HepG2 (cell line): Measurements from ENCODE around the gene TMEM95. TPM values are rescaled to one million over a fixed set of nuclear protein-coding genes. Genes with fewer than 3 reads are reported as not detected.

ENCODE experiments used
- AHR ChIP-seq: IDR thresholded peaks from 2 replicates; pipeline ENCODE4 v1.6.1; 2018; ENCODE audit warnings: missing genetic modification reagents, missing compliant biosample characterization
- ARNTL ChIP-seq: sonication (generic); formaldehyde crosslinking; IDR thresholded peaks from 2 replicates; pipeline ENCODE4 v1.4.0; 2020; ENCODE audit warnings: mild to moderate bottlenecking, missing genetic modification reagents
- CEBPG ChIP-seq: IDR thresholded peaks from 2 replicates; pipeline ENCODE4 v1.6.1; 2016
- CENPT ChIP-seq: sonication (generic); formaldehyde crosslinking; IDR thresholded peaks from 2 replicates; pipeline ENCODE4 v1.8.0; 2022; ENCODE audit warnings: low read depth, mild to moderate bottlenecking, moderate library complexity, missing genetic modification reagents
- ETV5 ChIP-seq: IDR thresholded peaks from 2 replicates; pipeline ENCODE4 v1.6.1; 2018; ENCODE audit warnings: missing biosample characterization, missing genetic modification reagents, inconsistent platforms, borderline replicate concordance
- FOSL2 ChIP-seq: sonication (generic); formaldehyde crosslinking; IDR thresholded peaks from 2 replicates; pipeline ENCODE4 v1.4.0; 2020; ENCODE audit warnings: missing genetic modification reagents
- GFI1 ChIP-seq: sonication (generic); formaldehyde crosslinking; IDR thresholded peaks from 2 replicates; pipeline ENCODE4 v1.5.0; 2020; ENCODE audit warnings: missing genetic modification reagents, mild to moderate bottlenecking, borderline replicate concordance
- GTF3A ChIP-seq: sonication (generic); formaldehyde crosslinking; conservative IDR thresholded peaks from 2 replicates; pipeline ENCODE4 v1.4.0; 2020; ENCODE audit warnings: mild to moderate bottlenecking, missing genetic modification reagents
- KLF13 ChIP-seq: sonication (generic); formaldehyde crosslinking; IDR thresholded peaks from 2 replicates; pipeline ENCODE4 v1.4.0; 2020; ENCODE audit warnings: mild to moderate bottlenecking, missing genetic modification reagents
- MIXL1 ChIP-seq: IDR thresholded peaks from 2 replicates; pipeline ENCODE4 v1.6.1; 2016
- PAX8 ChIP-seq: sonication (generic); formaldehyde crosslinking; IDR thresholded peaks from 2 replicates; pipeline ENCODE4 v1.8.0; 2022; ENCODE audit warnings: mild to moderate bottlenecking, missing genetic modification reagents, borderline replicate concordance
- RAD21 ChIP-seq: fragments of 450-650 bp; formaldehyde crosslinking; IDR thresholded peaks from 2 replicates; pipeline ENCODE4 v1.5.0; 2020; ENCODE audit warnings: mild to moderate bottlenecking
- SNAPC2 ChIP-seq: sonication (generic); formaldehyde crosslinking; IDR thresholded peaks from 2 replicates; pipeline ENCODE4 v1.8.1; 2022; ENCODE audit warnings: mild to moderate bottlenecking, missing genetic modification reagents
- SP140L ChIP-seq: sonication (generic); formaldehyde crosslinking; IDR thresholded peaks from 2 replicates; pipeline ENCODE4 v1.4.0; 2020; ENCODE audit warnings: missing genetic modification reagents, borderline replicate concordance
- TBL1XR1 ChIP-seq: fragments of 150-350 bp; IDR thresholded peaks from 2 replicates; pipeline ENCODE4 v1.6.1; 2014; ENCODE audit warnings: borderline replicate concordance, low read length; ENCODE audit not compliant: partially characterized antibody
- U2AF2 ChIP-seq: fragments of 200-400 bp; formaldehyde crosslinking; IDR thresholded peaks from 2 replicates; pipeline ENCODE4 v1.6.1; 2017; ENCODE audit warnings: low read depth, mild to moderate bottlenecking, low read length
- ZFP37 ChIP-seq: sonication (generic); formaldehyde crosslinking; IDR thresholded peaks from 2 replicates; pipeline ENCODE4 v1.4.0; 2020; ENCODE audit warnings: missing genetic modification reagents, borderline replicate concordance
- ZNF142 ChIP-seq: sonication (generic); formaldehyde crosslinking; IDR thresholded peaks from 2 replicates; pipeline ENCODE4 v1.4.0; 2020; ENCODE audit warnings: missing genetic modification reagents
- ZNF207 ChIP-seq: fragments of 450-650 bp; IDR thresholded peaks from 2 replicates; pipeline ENCODE4 v1.6.1; 2016; ENCODE audit warnings: antibody characterized with exemption, borderline replicate concordance
- ZNF33A ChIP-seq: sonication (generic); formaldehyde crosslinking; IDR thresholded peaks from 2 replicates; pipeline ENCODE4 v1.5.1; 2020; ENCODE audit warnings: missing genetic modification reagents, mild to moderate bottlenecking, moderate library complexity, borderline replicate concordance
- ZNF367 ChIP-seq: sonication (generic); formaldehyde crosslinking; IDR thresholded peaks from 2 replicates; pipeline ENCODE4 v1.4.0; 2020; ENCODE audit warnings: missing genetic modification reagents, borderline replicate concordance
- ZNF550 ChIP-seq: sonication (generic); formaldehyde crosslinking; IDR thresholded peaks from 2 replicates; pipeline ENCODE4 v1.4.0; 2020; ENCODE audit warnings: mild to moderate bottlenecking, missing genetic modification reagents, borderline replicate concordance
- ZNF766 ChIP-seq: sonication (generic); formaldehyde crosslinking; IDR thresholded peaks from 2 replicates; pipeline ENCODE4 v1.5.0; 2020; ENCODE audit warnings: missing genetic modification reagents, borderline replicate concordance
- ZNF773 ChIP-seq: sonication (generic); formaldehyde crosslinking; IDR thresholded peaks from 2 replicates; pipeline ENCODE4 v1.4.0; 2020; ENCODE audit warnings: missing genetic modification reagents, borderline replicate concordance
- ZSCAN20 ChIP-seq: sonication (generic); formaldehyde crosslinking; IDR thresholded peaks from 2 replicates; pipeline ENCODE4 v1.4.0; 2020; ENCODE audit warnings: missing genetic modification reagents, mild to moderate bottlenecking, borderline replicate concordance
- polyA plus RNA-seq, 8 experiments: library from polyadenylated mRNA; depleted of rRNA in 3 of 8; stranded (reverse) in 7 of 8; unstranded in 1 of 8; fragments of >200 nt; fragmentation: Illumina TruSeq in 4 of 8; extraction: Trizol in 4 of 8; gene quantifications; 2 replicates each; pipeline versions ENCODE4 v1.2.1 to v1.2.3, GENCODE V29; 2011 to 2016; ENCODE audit warnings: low read depth in 4 of 8, missing spikeins in 1 of 8, mixed read lengths in 1 of 8; ENCODE audit not compliant: insufficient read depth in 1 of 8
- total RNA-seq, 5 experiments: library from RNA; depleted of rRNA; stranded (reverse); fragments of >200 nt; fragmentation: Illumina TruSeq; extraction: Trizol; gene quantifications; 2 replicates each; pipeline ENCODE4 v1.2.3, GENCODE V29; 2016; ENCODE audit warnings: low read depth in 1 of 5
- TF ChIP-seq, protein P1 (sequence below), 2 experiments: fragments of 450-650 bp in 1 of 2; sonication (generic) in 1 of 2; formaldehyde crosslinking; IDR thresholded peaks; 2 replicates each; pipeline versions ENCODE4 v1.5.0 to v1.8.0; 2020 to 2022; ENCODE audit warnings: mild to moderate bottlenecking in 1 of 2, missing genetic modification reagents in 1 of 2

TMEM95 gene
- total and polyA plus RNA-seq, 2 of the 13 experiments (the other 11 are each of a cell fraction or from before 2014, with no cell fraction given) = not detected

GRCh38 chr17:7403043-7403726 lies 48.2 kb downstream of the TMEM95 start (continued):
- no peak for TF ChIP-seq ZNF142 (CRISPR knock-in tag)
- TF ChIP-seq AHR (CRISPR knock-in tag) = no peak
- TF ChIP-seq, protein P1, sequence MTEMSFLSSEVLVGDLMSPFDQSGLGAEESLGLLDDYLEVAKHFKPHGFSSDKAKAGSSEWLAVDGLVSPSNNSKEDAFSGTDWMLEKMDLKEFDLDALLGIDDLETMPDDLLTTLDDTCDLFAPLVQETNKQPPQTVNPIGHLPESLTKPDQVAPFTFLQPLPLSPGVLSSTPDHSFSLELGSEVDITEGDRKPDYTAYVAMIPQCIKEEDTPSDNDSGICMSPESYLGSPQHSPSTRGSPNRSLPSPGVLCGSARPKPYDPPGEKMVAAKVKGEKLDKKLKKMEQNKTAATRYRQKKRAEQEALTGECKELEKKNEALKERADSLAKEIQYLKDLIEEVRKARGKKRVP (CRISPR knock-in tag; IDR thresholded peaks at IDR 0.05) = no peak
- TF ChIP-seq MIXL1 (CRISPR knock-in tag) = no peak; the same call in 1 of the 2 replicates
- no peak for TF ChIP-seq GTF3A (CRISPR knock-in tag)
- no peak for TF ChIP-seq SP140L (CRISPR knock-in tag)
- no peak for TF ChIP-seq ZFP37 (CRISPR knock-in tag)
- TF ChIP-seq ZSCAN20 (CRISPR knock-in tag) = no peak
- TF ChIP-seq ZNF367 (CRISPR knock-in tag) = no peak
- TF ChIP-seq GFI1 = no peak
- TF ChIP-seq U2AF2 = no peak
- no peak for TF ChIP-seq ARNTL (CRISPR knock-in tag)
- TF ChIP-seq CEBPG (CRISPR knock-in tag) = peak; percentile 50
- TF ChIP-seq RAD21 (CRISPR knock-in tag) = no peak
- TF ChIP-seq CENPT (CRISPR knock-in tag) = no peak
- TF ChIP-seq ETV5 (CRISPR knock-in tag) = peak; percentile 22; the same call in 1 of the 2 replicates
- no peak for TF ChIP-seq ZNF773
- TF ChIP-seq ZNF207 = no peak
- no peak for TF ChIP-seq SNAPC2 (CRISPR knock-in tag)
- TF ChIP-seq PAX8 (CRISPR knock-in tag) = no peak
- no peak; the same call in 1 of the 2 replicates for TF ChIP-seq FOSL2 (CRISPR knock-in tag)
- no peak for TF ChIP-seq ZNF766 (CRISPR knock-in tag)
- no peak for TF ChIP-seq TBL1XR1
- no peak for TF ChIP-seq ZNF550
- no peak for TF ChIP-seq KLF13 (CRISPR knock-in tag)
- TF ChIP-seq ZNF33A (CRISPR knock-in tag) = no peak
